GM21529 (cell line): ENCODE measurements around the gene CASP9.
"Not testable (repeated sequence)": the region's sequence is repeated elsewhere in the genome, so short reads cannot be mapped to it uniquely, and the experiment has no call there.

Source experiments
- ATAC-seq: cut with Tn5 transposase; IDR thresholded peaks from one replicate; pipeline ENCODE4 v1.9.1; 2021; ENCODE audit not compliant: unreplicated experiment

The CASP9 gene

GRCh38 chr1:15471723-15472122 is 52.3 kb downstream of the CASP9 start:
- not testable (repeated sequence) for ATAC-seq

GRCh38 chr1:15471067-15471466 is 52.9 kb downstream of the CASP9 start:
- ATAC-seq = not testable (repeated sequence)

GRCh38 chr1:15469821-15470448 is 54.1 kb downstream of the CASP9 start:
- not testable (repeated sequence) for ATAC-seq

- no peak for ATAC-seq
These were observed 54.7 kb downstream of the CASP9 start for GRCh38 chr1:15469361-15469760.

GRCh38 chr1:15468145-15468544 is 55.9 kb downstream of the CASP9 start:
- ATAC-seq = no peak

GRCh38 chr1:15466955-15467625 is 56.9 kb downstream of the CASP9 start:
- ATAC-seq = not testable (repeated sequence)

- no peak for ATAC-seq
These were observed 58.3 kb downstream of the CASP9 start for GRCh38 chr1:15465674-15466073.

GRCh38 chr1:15463926-15464322 is 60.1 kb downstream of the CASP9 start:
- ATAC-seq = not testable (repeated sequence)

- not testable (repeated sequence) for ATAC-seq
These were observed 60.8 kb downstream of the CASP9 start for GRCh38 chr1:15463064-15463800.

GRCh38 chr1:15460708-15461095 is 63.3 kb downstream of the CASP9 start:
- no peak for ATAC-seq

- no peak for ATAC-seq
These were observed 64.0 kb downstream of the CASP9 start for GRCh38 chr1:15459771-15460707.

- ATAC-seq = not testable (repeated sequence)
These were observed 65.6 kb downstream of the CASP9 start for GRCh38 chr1:15458388-15458787.

GRCh38 chr1:15457585-15457984 is 66.4 kb downstream of the CASP9 start:
- no peak for ATAC-seq

GRCh38 chr1:15456313-15456954 is 67.6 kb downstream of the CASP9 start, which contains the start of gene CELA2A:
CELA2A (plus strand) TSS chr1:15456732; CDS start chr1:15456754, 22 bp downstream.
- ATAC-seq = no peak

GRCh38 chr1:15455522-15455921 is 68.5 kb downstream of the CASP9 start:
- ATAC-seq = no peak

- ATAC-seq = no peak
These were observed 69.8 kb downstream of the CASP9 start for GRCh38 chr1:15454256-15454655.

- no peak for ATAC-seq
These were observed 70.3 kb downstream of the CASP9 start for GRCh38 chr1:15453734-15454133.

GRCh38 chr1:15452866-15453571 is 71.0 kb downstream of the CASP9 start:
- ATAC-seq = no peak

GRCh38 chr1:15452216-15452615 is 71.8 kb downstream of the CASP9 start:
- no peak for ATAC-seq
